SK-MEL-5 (cell line): ENCODE data around the gene AP3S1. TPM values are rescaled to one million over a fixed set of nuclear protein-coding genes. Genes with fewer than 3 reads are reported as not detected.
"Not testable (repeated sequence)": the region's sequence is repeated elsewhere in the genome, so short reads cannot be mapped to it uniquely, and the experiment has no call there.

Experiments used
- DNase-seq: peaks from one replicate; pipeline ENCODE4 v3.0.0-alpha.2; 2016; ENCODE audit warnings: low read depth, low spot score
- in situ Hi-C: cut with HindIII; loops from 2 replicates; pipeline ENCODE4 v1.10.0; 2016; ENCODE audit warnings: low sequenced_read_pairs, high pct_unique_total_duplicates, low pct_unique_long_range_greater_than_20kb
- total RNA-seq: library from RNA; depleted of rRNA; stranded (reverse); fragments of >200 nt; shearing (Covaris generic); gene quantifications from 2 replicates; pipeline ENCODE4 v1.2.3, GENCODE V29; 2014

Gene AP3S1
- total RNA-seq, 1 experiment from 2014 or later: 96.5 TPM

DNA sequence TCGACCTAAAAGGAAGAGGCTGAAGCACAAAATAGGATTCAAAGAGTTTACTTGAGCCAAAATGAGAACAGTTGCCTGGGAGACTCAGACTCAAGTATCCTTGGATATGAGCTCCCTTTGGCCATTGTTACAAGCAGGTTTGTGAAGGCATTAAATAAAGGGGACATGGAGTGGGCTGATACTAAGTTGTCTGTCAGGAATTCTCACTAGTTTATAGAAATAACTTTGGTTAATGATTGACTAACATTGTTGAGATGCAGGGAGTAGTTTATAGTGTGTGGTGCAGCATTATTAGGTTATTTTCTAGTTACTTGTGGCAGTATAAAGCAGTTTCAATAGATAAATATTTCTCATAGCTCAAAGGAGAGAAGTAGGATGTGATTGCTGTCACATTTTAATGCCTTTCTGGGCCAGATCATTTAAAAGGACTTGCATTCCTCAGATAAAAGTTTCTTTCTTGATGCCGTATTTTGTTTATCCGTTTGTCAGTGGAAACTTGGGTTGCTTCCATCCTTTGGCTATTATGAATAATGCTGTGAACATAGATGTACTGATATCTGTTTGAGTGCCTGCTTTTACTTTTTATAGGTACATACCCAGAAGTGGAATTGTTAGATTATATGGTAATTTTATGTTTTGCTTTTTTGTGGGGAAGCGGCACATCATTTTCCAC is 9.1 kb downstream of the AP3S1 start:
- no peak for DNase-seq
- in situ Hi-C loops: no loop called here

DNA sequence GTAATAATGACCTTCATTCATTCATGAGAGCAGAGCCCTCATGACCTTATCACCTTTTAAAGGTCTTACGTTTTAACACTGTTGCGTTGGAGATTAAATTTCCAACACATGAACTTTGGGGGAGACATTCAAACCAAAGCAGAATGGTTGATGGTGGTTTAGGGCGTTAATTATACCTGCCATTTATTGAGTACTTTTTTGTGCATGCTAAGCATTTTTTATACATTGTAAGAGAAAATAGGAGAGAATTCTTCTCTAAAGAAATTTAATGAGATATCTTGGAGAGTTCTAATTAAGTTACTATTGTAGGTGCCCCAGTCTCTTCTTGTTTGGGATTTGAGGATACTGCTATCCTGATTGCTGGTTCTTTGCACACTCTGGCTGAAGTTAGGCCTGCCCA is 12.4 kb downstream of the AP3S1 start:
- in situ Hi-C loops: no loop called here
- DNase-seq: no peak

DNA sequence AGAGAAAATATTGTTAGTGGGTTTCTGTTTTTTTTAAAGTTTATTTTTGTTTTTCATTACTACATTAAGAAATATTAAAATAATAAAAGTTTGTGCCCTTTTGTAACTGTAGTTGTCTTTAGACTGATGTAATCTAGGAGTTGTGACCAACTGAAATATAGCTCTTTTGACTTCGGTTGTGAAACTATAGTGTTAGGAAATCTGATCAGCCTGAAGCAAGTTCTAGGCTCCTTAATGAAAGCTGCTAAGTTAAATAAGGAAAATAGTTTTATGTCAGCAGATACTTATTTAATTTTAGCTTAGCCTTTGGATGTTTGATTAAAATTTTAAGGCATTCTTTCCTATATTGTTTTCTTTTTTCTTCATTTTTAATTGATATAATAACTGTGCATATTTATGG is 14.2 kb downstream of the AP3S1 start:
- in situ Hi-C loops: no loop called here
- DNase-seq: no peak

DNA sequence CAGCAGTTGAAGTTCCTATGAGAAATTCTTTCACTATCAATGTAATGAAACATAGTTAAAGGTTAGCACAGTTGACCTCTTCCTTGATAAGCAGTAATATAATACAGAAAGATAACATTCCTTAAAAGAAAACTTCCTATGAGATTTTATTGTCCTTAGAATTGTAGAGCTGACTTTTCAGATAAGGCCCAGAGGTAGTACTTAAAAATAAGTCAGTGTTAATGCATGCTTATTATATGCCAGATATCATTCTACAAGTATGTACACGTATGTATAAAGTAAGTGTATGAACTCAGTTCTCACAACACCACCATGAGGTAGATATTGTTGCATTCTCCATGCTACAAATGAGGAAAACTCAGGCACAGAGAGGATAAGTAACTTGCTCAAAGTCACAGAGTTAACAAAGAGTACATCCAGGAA is 15.3 kb downstream of the AP3S1 start:
- DNase-seq: no peak
- in situ Hi-C loops: no loop called here

DNA sequence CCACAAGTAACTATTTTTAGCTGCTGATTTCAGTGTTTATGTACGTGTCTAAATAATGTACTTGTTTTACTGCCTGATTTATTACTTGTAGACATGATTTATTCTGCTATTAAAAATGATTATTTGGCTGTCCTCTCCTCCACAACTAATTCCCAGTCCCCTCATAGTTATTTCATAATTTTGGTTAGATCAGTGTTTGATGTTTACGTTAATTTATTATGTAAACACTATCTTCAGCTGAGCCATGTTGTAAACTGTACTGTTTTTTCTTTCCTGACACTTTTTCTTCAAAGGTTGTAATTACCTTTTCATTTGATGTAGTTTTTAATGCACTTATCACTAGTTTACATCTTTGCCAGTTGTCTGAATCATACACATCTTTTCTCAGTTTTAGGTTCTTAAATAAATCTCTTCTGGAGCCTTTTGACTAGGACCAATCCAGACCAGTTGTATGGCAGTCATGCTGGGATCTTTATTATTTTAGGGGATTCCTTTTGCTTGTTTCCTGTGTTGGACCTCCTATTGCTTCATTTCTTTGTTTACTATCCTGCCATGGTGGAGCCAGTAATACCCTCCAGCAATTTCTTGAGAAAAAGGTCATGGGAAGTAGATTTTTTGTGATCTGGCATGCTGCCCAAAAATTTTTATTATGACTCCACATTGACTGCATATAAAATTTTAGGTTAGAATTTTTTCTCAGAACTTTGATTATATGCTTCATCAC is 16.1 kb downstream of the AP3S1 start:
- in situ Hi-C loops: no loop called here
- peak; percentile 92 for DNase-seq

DNA sequence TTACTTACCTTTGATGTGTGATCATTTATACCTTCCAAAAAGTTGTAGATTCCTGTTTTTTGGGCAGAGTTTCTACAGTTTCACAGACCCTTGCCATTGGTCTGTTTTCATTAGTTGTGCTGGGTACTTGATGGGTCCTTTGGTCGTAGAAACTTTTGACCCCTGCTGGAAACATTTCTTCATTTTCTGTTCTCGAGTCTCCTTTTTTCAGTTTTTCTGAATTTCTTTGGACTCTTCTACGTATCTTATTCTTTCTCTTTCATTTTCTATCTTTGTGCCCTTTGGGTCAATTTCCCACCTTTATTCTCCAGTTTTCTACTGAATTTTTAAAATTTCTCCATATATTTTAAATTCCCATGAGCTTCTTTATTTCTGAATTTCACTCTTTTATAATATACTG is 16.7 kb downstream of the AP3S1 start:
- DNase-seq: no peak
- in situ Hi-C loops: no loop called here

DNA sequence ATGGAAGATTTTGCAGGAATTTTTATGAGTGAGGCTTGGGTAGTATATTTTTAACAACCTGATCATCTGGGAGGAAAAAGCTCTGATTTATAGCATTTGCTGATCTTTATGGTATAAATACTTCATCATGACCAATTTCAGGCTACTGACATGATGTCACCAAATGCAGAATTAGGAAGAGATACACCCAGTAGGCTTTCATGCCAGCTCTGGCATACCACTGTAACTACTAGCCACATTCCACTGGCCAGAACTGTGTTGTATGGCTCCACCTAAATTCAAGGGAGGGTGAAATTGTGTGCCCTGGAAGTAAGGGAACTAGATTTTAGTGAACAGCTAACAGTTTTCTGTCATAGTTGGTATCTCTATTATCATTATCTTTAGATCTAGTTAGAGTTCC is 17.6 kb downstream of the AP3S1 start:
- no peak for DNase-seq
- in situ Hi-C loops: no loop called here

DNA sequence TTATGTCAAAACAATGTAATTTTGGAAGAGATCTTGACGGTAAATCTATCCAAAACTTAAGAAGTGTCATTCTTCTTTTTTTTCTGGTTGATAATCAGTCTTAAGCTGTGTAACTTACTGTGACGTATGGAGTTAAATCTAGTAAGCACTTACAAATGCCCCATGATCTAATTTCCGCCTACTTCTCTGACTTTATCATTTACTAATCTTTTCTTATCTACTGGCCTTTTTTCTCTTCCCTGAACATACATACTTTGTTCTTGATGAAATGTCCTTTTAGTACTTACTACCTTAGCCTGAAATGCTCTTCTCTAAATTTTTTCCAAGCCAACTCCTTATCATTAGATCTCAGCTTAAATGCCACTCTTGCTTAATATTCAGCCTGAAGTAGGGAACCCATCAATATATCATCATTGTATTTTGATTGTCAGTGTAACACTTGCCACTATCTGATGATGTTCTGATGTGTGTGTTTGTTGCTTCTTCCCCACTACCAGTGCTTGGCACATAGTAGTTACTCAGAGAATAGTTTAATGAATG is 27.6 kb downstream of the AP3S1 start:
- in situ Hi-C loops: no loop called here

DNA sequence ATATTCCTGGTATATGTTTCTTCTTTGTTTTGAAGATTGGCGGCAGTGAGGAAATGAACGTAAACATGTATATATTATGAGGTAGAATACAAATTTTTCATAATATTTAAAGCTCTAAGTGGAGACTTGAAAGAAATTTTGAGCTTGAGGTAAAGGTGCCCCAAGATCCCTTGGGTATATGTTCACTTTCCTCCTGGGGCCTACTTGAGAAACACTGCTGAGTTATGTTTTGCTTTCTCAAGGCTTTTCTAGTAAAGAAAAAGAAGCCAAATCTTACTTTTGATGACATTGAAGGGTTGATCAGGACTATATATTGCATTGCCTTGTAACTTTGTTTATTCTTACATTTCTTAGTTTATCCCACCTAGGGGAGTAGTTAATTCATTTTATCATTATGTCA is 30.7 kb downstream of the AP3S1 start:
- no peak for DNase-seq
- in situ Hi-C loops: no loop called here

More for the DNA sequence above, 27.6 kb downstream of the AP3S1 start:
- DNase-seq: no peak

DNA sequence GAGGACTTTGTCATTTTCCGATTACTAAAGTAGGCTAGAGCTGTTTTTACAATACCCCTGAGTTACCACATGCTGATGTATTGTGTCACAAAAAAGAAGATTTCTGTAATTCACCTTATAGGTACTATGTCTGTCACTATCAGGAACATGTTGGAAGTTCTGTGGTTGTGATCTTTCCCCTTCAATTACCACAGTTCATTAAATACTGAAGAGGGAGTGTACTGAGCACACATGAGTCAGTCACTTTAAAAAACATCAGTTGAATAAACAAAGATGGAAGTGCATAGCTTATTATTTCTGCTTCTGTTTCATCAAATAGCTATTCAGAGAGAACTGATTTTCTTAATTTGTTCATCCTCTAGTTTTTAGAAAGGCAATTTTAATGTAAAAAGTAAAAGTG is 31.7 kb downstream of the AP3S1 start:
- DNase-seq: no peak
- in situ Hi-C loops: no loop called here

DNA sequence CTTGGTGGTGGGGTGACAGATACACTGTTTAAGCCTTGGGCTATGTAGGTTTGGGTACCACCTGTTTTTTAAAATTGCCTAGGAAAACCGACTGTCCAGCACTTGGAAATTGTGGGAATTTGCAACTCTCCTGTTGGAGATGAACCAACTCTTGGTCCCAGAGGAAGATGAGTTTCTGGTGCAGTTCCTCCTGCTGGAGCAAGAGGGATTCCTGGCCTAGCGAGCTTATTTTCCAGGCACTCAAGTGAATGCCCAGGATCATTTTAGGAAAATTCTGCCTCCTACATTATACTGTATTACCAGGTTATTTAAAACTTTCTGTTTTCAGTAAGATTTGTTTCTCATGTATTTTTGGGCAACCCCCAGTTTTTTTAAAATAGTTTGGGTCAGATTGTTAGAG is 33.7 kb downstream of the AP3S1 start:
- peak; percentile 43 for DNase-seq
- in situ Hi-C loops: no loop called here

DNA sequence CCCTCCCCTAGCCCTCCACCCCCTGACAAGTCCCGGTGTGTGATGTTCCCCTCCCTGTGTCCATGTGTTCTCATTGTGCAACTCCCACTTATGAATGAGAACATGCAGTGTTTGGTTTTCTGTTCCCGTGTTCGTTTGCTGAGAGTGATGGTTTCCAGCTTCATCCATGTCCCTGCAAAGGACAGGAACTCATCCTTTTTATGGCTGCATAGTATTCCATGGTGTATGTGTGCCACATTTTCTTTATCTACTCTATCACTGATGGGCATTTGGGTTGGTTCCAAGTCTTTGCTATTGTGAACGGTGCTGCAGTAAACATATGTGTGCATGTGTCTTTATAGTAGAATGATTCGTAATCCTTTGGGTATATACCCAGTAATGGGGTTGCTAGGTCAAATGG is 35.6 kb downstream of the AP3S1 start:
- in situ Hi-C loops, DNase-seq: not testable (repeated sequence)

DNA sequence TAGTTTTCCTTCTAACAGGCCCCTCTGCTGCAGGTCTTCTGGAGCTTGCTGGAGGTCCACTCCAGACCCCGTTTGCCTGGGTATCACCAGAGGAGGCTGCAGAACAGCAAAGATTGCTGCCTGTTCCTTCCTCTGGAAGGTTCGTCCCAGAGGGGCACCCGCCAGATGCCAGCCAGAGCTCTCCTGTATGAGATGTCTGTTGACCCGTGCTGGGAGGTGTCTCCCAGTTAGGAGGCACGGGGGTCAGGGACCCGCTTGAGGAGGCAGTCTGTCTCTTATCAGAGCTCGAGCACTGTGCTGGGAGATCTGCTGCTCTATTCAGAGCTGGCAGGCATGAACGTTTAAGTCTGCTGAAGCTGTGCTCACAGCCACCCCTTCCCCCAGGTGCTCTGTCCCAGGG is 40.7 kb downstream of the AP3S1 start:
- in situ Hi-C loops, DNase-seq: not testable (repeated sequence)

DNA sequence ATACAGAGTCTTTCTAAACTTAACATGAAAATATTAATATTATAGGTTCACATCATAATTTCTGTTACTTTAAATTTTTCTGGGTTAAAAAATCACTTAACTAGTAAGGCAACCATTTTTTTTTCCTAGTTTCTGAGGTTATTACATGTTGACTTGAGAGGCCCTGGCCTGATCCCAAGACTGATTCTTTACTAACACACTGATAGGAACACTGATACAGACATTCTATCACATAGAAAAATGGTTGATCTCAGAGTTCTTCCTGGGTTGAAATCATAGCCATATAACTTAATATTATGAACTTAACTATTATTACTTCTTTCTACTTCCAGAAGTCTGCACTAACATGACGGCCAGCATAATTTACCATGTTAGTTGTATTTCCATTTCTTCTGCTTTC is 43.0 kb downstream of the AP3S1 start:
- no peak for DNase-seq
- in situ Hi-C loops: no loop called here

DNA sequence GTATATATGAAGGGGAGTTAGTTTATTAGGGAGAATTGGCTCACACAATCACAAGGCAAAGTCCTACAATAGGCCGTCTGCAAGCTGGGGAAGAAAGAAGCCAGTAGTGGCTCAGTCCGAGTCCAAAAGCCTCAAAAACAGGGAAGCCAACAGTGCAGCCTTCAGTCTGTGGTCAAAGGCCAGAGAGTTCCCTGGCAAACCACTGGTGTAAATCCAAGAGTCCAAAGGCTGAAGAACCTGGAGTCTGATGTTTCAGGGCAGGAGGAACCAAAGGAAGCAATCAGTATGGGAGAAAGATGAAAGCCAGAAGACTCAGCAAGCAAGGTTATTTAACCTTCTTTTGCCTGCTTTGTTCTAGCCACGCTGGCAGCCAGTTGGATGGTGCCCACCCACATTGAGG is 43.5 kb downstream of the AP3S1 start:
- DNase-seq, in situ Hi-C loops: not testable (repeated sequence)

DNA sequence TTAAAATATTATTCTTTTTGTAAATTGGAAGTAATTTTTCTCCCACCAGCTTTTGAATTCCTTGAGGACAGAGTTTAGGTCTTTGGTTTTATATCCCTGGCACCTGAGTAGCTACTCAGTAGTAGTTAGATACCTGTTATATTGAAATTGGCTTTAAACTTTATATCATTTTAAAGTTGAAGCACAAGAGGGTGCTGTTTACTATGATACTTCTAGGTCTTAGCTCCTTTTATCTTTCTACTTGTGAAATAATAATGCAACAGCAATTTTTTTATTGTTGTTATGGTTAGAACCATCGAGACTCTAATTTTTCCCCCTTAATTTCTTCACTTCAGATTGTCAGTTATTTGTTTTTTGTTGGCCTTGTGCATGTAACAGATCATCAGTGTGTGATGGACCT is 46.3 kb downstream of the AP3S1 start:
- peak; percentile 47 for DNase-seq
- in situ Hi-C loops: no loop called here

DNA sequence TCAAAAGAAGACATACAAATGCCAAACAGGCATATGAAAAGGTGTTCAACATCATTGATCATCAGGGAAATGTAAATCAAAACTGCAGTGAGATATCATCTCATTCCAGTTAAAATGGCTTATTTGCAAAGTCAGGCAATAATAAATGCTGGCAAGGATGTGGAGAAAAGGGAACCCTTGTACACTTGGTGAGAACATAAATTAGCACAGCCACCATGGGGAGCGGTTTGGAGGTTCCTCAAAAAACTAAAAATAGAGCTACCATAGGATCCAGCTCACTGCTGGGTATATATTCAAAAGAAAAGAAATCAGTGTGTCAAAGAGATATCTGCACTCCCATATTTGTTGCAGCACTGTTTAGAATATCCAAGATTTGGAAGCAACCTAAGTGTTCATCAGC is 50.3 kb downstream of the AP3S1 start:
- in situ Hi-C loops: no loop called here
- DNase-seq: no peak

DNA sequence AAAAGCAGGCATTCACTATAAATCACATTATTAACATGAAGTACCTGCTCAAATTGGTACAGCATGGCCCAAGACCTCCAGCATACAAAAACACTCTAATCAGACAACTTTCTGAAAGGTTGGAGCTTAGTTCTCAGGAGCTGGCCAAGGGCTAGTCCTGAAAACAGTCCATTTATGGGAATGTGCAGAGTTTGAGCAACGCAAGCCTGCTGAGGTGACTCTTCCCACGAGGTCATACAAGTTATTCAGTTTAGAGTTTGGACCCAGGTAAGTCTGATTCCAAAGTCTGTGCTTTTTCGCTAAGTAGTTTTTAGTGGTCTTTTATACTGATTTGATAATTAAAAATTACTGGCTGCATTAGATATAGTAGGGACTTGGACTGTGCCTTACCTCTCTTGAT is 52.6 kb downstream of the AP3S1 start:
- in situ Hi-C loops: no loop called here
- no peak for DNase-seq

DNA sequence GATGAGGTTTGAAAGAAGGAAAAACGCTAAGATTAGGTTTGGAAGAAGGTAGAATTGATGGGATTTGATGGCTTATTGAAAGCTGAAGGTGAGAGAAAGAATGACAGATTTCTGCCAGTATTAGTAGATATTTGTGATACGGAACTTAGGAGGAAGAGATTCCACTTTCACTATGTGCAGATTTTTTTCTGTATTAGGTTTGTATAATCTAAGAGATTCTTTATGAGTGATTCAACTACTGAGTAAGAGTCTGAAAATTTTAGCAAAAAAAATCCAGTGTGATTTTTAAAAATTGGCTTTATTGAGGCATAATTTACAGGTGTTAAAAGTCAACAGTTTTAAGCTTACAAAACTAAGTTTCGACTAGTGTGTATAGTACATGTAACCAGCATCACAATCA is 54.1 kb downstream of the AP3S1 start:
- in situ Hi-C loops: no loop called here
- DNase-seq: no peak
